Measurements from ENCODE around the gene PLIN1. TPM values are rescaled to one million over a fixed set of nuclear protein-coding genes. Genes with fewer than 3 reads are reported as not detected.

PLIN1 gene
- total and polyA plus RNA-seq, 10 of the 15 experiments (the other 5 are each of a cell fraction or from before 2014, with no cell fraction given), result 0.05 to 0.13 (median 0.09) TPM; not detected in 6

- TF ChIP-seq MAX (IDR thresholded peaks at IDR 0.05; ENCODE audit: low read depth, low read length) (no peak), ATF3 (IDR thresholded peaks at IDR 0.05; ENCODE audit: borderline replicate concordance, extremely low read depth, low read depth, low read length) (no peak), USF1 (IDR thresholded peaks at IDR 0.05; ENCODE audit: borderline replicate concordance, extremely low read length, insufficient read depth, low read depth, low read length) (no peak), BACH1 (IDR thresholded peaks at IDR 0.05; ENCODE audit: borderline replicate concordance) (no peak)
Observed at GRCh38 chr15:89649716-89650115, 29.5 kb downstream of the PLIN1 start (continued).

GRCh38 chr15:89649013-89649625 is 30.0 kb downstream of the PLIN1 start:
- ChIA-PET POLR2A (no interaction called here), SMC1A (ENCODE audit: uncharacterized antibody, unreplicated experiment) (no interaction called here), RAD21 (ENCODE audit: unreplicated experiment) (no interaction called here), CTCF (no interaction called here)
- DNase-seq (ENCODE audit: low read depth, low spot score) (no peak), ATAC-seq (no peak), FAIRE-seq (no peak)
- Histone ChIP-seq H3K4me3 (no peak overlapping the region), H3K9ac (ENCODE audit: control insufficient read depth, insufficient read depth, low read length) (no peak overlapping the region), H3K4me2 (ENCODE audit: control insufficient read depth, insufficient read depth) (no peak overlapping the region), H3K27me3 (replicated peaks in 1 of 2; ENCODE audit: control insufficient read depth in 2 of 2, insufficient read depth in 2 of 2, low read length in 1 of 2) (no peaks in the 10 kb centered on the region), H3K4me1 (ENCODE audit: control insufficient read depth, insufficient read depth, low read length) (no peaks in the 10 kb centered on the region), H3K36me3 (ENCODE audit: control insufficient read depth in 2 of 2, insufficient read depth in 2 of 2, low read length in 1 of 2) (no peaks in the 10 kb centered on the region), H4K20me1 (ENCODE audit: control insufficient read depth, insufficient read depth) (no peaks in the 10 kb centered on the region), H3K79me2 (ENCODE audit: control insufficient read depth, insufficient read depth, low read length) (no peaks in the 10 kb centered on the region), H3K27ac (ENCODE audit: control insufficient read depth, insufficient read depth) (no peak overlapping the region), H3K9me3 (replicated peaks; ENCODE audit: control insufficient read depth, insufficient read depth, low read length) (no peaks in the 10 kb centered on the region), H2AFZ (ENCODE audit: control insufficient read depth, low read depth, low read length) (no peak overlapping the region)
- in situ Hi-C loops (cut with MboI) (no loop called here), intact Hi-C loops (cut with micrococcal nuclease; ENCODE audit: unreplicated experiment) (no loop called here)
- BruUV-seq (replicated peaks), result no TSS peak
- TF ChIP-seq SMAD1 (IDR thresholded peaks at IDR 0.05; ENCODE audit: low read depth, partially characterized antibody) (no peak), RCOR1 (conservative IDR thresholded peaks at IDR 0.05; ENCODE audit: low read depth, low read length) (no peak), MEF2A (IDR thresholded peaks at IDR 0.05; ENCODE audit: insufficient read depth, low read depth, low read length) (no peak), NR2F1 (conservative IDR thresholded peaks at IDR 0.05) (no peak), BMI1 (IDR thresholded peaks at IDR 0.05; ENCODE audit: borderline replicate concordance) (no peak), TARDBP (IDR thresholded peaks at IDR 0.05; ENCODE audit: borderline replicate concordance) (no peak), IRF4 (IDR thresholded peaks at IDR 0.05; ENCODE audit: low read depth, low read length) (no peak), ZNF217 (IDR thresholded peaks at IDR 0.05) (no peak), MYB (IDR thresholded peaks at IDR 0.05; ENCODE audit: borderline replicate concordance, low read depth, low read length) (no peak), BRCA1 (IDR thresholded peaks at IDR 0.05; ENCODE audit: low read depth, low read length) (no peak), SMC3 (IDR thresholded peaks at IDR 0.05; ENCODE audit: borderline replicate concordance, low read length) (no peak), ELK1 (IDR thresholded peaks at IDR 0.05; ENCODE audit: low read depth, low read length) (no peak), TCF7 (IDR thresholded peaks at IDR 0.05; ENCODE audit: borderline replicate concordance) (no peak)
- WGBS (ENCODE audit: insufficient coverage, insufficient replicate concordance, low lambda C conversion rate, missing lambda C conversion rate), result 78% methylated on average over 25 of the region's 37 CpGs
